ENCODE measurements around the gene ISL2.

ISL2 gene

DNA sequence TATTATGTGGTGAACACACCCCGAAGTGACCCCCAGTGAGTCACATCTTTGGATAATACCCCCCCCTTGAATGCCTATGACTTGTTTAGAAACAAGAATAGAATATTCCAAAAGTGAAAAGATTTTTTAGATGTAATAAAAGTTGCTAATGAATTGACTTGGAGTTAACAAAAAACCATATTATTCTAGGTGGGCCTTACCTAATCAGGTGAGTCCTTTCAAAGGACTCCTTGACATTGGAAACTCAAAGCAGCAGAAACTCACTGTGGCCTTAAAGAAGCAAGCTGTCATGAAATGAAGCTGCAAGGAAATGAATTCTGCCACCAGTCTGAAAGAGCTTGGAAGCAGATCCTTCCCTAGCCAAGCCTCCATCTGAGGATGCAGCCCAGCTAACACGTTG lies 10.9 kb upstream of the ISL2 start:
- Histone ChIP-seq H3K27me3 (no peaks in the 10 kb centered on the region), H3K36me3 (no peaks in the 10 kb centered on the region), H3K27ac (no peak overlapping the region), H4K20me1 (no peaks in the 10 kb centered on the region), H3K4me3 (no peak overlapping the region), H3K4me2 (no peak overlapping the region), H3K9ac (no peak overlapping the region), H3K4me1 (peaks cover 14% of the 10 kb centered on the region), H3K9me3 (no peaks in the 10 kb centered on the region)
- TF ChIP-seq Cebpa-rat (IDR thresholded peaks at IDR 0.05): no peak

DNA sequence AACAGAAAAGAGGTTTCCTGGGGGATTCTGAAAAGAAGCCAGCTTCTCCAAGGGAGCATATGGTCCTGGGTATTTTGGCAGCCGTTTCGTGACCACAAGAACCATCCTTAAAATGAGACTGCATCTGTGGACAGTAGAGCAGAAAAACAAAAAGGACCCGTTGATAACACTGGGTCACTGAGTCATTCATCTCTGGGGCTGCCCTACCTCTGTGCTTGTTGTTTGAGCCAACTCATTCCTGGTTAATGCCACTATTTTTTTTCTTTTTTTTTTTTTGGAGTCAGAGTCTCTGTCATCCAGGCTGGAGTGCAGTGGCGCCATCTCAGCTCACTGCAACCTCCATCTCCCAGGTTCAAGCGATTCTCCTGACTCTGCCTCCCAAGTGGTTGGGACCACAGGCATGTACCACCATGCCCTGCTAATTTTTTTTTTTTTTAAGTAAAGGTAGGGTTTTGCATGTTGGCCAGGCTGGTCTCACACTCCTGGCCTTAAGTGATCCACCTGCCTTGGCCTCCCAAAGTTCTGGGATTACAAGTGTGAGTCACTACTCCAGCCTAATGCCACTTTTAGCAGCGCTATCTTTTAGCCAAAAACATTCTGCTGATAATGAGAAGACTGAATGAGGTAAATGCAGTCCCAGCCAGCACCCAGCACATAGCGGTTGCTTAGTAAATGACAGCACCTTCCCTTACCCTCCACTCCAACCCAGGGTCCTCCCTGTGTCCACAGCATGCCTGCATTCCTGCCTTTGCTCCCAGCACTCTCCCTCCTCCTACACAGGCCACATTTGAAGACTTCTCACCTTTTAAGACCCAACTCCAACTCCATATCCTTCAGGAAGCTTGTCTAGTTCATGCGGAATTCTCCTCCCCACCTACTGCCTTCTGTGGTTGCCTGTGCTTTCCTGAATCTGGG lies 9.1 kb upstream of the ISL2 start:
- Histone ChIP-seq H3K9ac (no peak overlapping the region), H3K27me3 (no peaks in the 10 kb centered on the region), H3K36me3 (no peaks in the 10 kb centered on the region), H3K4me3 (no peak overlapping the region), H4K20me1 (no peaks in the 10 kb centered on the region), H3K4me2 (no peak overlapping the region), H3K4me1 (peaks cover 13% of the 10 kb centered on the region), H3K9me3 (no peaks in the 10 kb centered on the region), H3K27ac (no peak overlapping the region)
- TF ChIP-seq Cebpa-rat (IDR thresholded peaks at IDR 0.05): no peak

DNA sequence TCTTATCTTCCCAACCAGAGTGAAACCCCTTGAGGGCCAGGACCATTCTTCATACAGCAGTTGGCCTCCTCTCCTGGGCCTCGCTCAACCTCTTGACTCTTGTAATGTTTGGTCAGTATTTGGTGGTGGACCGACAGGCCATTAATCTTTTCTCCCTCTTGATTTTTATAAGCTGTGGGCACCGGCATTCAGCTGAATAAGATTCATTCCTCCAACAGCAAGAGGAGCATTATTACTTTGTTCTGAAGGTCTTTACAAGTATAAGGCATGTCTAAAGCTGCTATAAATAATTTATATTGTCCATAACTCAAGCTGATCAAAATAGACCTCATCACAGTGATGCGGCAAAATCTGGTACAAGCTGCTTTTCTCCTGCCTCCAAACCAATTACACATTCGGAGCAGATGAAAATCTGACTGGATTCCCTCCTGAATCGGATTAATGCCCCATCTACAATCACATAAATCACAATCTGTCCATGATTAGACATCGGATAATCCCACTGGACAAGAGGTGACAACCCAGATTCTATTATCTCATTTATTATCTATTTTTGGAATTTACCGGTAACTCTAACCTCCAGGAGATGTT lies 8.4 kb upstream of the ISL2 start:
- no peak for TF ChIP-seq Cebpa-rat (IDR thresholded peaks at IDR 0.05)
- Histone ChIP-seq H4K20me1 (no peaks in the 10 kb centered on the region), H3K36me3 (no peaks in the 10 kb centered on the region), H3K27me3 (no peaks in the 10 kb centered on the region), H3K9ac (no peak overlapping the region), H3K4me2 (no peak overlapping the region), H3K4me1 (peaks cover 6% of the 10 kb centered on the region), H3K9me3 (no peaks in the 10 kb centered on the region), H3K27ac (no peak overlapping the region), H3K4me3 (no peak overlapping the region)

DNA sequence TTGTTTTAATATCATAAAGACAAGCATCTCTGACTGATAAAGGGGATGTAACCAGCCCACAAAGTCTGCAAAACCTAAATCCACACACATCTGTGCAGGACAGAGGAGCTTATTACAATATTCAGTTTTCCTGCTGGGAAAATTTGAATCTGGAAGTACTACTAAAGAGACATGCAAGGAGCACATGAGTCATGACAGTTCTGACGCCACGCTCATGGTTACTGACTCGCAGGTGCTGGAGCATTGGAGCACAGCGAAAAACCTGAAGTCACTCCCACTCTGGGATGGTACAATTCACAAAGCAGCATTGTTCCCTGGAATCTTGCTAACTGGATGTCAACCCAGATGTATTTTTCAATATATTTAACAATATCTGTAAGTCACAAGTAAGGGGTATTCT lies 7.6 kb upstream of the ISL2 start:
- Histone ChIP-seq H3K4me2 (no peak overlapping the region), H3K4me3 (no peak overlapping the region), H3K9ac (no peak overlapping the region), H3K36me3 (no peaks in the 10 kb centered on the region), H3K27me3 (no peaks in the 10 kb centered on the region), H3K9me3 (no peaks in the 10 kb centered on the region), H3K4me1 (no peaks in the 10 kb centered on the region), H4K20me1 (no peaks in the 10 kb centered on the region), H3K27ac (no peak overlapping the region)
- TF ChIP-seq Cebpa-rat (IDR thresholded peaks at IDR 0.05): no peak

DNA sequence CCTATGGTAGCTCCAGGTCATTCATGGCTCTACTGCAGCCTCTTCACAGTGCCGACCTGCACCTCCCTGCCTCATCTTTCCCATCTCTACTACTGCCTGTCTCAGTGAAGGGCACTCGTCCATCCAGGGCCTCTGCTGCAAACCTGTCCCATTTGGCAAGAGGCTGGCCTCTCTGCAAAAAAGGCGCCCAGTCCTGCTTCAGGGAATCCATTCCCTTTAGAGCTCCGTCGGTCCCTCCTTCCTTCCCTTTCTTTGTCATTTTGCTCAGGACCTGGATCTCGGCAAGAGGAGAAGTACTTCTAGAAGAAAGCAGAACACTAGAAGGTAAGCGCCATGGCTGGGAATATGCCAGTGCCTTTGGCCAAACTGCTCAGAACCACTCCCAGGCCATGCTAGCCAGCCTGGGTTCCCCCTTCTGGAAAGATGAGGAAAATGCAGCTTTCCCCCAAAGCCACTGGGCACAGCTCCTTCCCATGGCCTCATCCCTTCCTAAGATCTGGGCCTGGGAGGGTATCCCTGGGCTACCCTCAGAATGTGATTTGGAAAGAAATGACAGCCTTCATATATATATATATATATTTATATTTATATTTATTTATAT lies 6.4 kb upstream of the ISL2 start:
- no peaks in the 10 kb centered on the region; the same call in 1 of the 2 replicates for H4K20me1 ChIP-seq
- peaks cover 5% of the 10 kb centered on the region; the same call in 1 of the 2 replicates for H3K9me3 ChIP-seq
- no peak overlapping the region for H3K4me3 ChIP-seq
- no peak for TF ChIP-seq Cebpa-rat (IDR thresholded peaks at IDR 0.05)
- no peak overlapping the region for H3K9ac ChIP-seq
- H3K27me3 ChIP-seq: peaks cover 9% of the 10 kb centered on the region
- H3K4me2 ChIP-seq: no peak overlapping the region
- no peaks in the 10 kb centered on the region for H3K4me1 ChIP-seq
- no peaks in the 10 kb centered on the region for H3K36me3 ChIP-seq
- no peak overlapping the region for H3K27ac ChIP-seq

DNA sequence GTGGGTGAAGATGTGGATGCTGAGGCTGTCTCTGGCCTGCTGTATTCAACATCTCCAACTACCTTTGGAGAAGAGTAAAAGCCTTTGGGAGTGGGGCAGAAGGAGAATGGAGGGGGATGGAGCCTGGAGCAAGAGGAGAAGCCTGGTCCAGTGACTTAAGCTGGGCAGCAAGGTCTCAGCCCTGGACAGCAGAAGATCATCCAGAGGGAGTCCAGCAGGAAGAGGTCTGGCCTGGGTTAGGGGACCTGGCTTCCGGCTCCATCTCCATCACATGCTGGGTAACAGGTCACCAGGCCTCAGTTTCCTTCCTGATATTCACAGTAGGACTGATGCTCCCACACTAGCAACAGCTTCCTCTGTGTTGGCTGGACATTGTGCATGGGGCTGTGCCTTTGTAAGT lies 3.8 kb upstream of the ISL2 start:
- no peak for TF ChIP-seq Cebpa-rat (IDR thresholded peaks at IDR 0.05)
- Histone ChIP-seq H3K4me2 (no peak overlapping the region), H3K27me3 (peaks cover 35% of the 10 kb centered on the region), H3K9me3 (peaks cover 9% of the 10 kb centered on the region; the same call in 1 of the 2 replicates), H3K36me3 (no peaks in the 10 kb centered on the region), H3K27ac (no peak overlapping the region), H3K9ac (no peak overlapping the region), H4K20me1 (peaks cover 14% of the 10 kb centered on the region), H3K4me3 (no peak overlapping the region), H3K4me1 (no peaks in the 10 kb centered on the region)

DNA sequence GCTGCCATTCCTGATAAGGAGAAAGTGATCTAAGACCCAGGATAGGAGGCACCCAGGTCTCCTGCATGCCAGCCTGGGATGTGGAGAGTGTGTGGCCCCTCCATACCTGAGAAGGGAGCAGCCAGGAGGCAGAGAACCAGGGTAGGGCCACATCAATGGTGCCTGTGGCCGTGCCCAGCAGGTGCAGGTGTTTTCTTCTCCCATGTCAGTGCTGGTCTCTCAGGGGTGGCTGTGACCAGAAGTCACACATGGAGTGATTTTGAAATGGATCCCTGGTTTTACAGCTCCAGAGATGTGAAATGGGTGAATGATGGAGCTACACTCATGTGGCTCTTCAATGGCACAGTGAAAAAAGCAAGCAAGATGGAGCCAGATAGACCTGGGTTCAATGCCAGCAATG lies 3.3 kb upstream of the ISL2 start:
- Histone ChIP-seq H3K27ac (no peak overlapping the region), H3K36me3 (no peaks in the 10 kb centered on the region), H3K9me3 (peaks cover 9% of the 10 kb centered on the region; the same call in 1 of the 2 replicates), H3K9ac (no peak overlapping the region), H4K20me1 (peaks cover 19% of the 10 kb centered on the region), H3K4me3 (no peak overlapping the region), H3K27me3 (peaks cover 41% of the 10 kb centered on the region), H3K4me1 (no peaks in the 10 kb centered on the region), H3K4me2 (no peak overlapping the region)
- no peak for TF ChIP-seq Cebpa-rat (IDR thresholded peaks at IDR 0.05)

DNA sequence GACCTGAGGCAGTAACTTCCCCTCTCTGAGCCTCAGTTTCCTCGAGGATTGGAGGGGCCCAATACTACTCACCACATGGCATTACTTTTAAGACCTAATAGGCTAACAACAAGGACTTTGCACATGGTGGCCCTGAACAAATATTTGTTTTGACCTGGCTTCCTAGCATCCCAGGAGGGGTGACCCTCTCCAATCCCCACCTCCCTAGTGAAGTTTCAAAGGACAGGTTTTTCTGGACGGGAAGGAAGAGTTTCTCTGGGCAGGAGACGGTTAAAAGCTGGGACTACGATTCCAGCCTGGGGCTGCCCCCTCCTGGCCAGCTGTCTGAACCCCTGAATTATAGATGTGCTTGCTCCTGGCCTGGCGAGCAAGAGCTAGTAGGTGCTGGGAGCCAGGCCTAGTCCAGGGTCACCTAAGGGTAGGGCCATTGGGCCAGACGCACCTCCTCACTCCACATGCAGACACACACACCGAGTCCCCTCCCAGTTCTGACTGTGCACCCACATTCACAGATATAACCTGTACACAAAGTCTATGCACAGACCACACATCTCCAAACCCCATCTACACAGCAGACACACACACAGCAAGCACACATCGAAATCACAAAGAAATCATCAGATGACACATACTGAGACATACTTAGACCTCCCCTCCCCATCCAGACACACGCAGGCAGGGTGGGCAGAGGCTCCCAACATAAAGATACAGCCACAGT lies 2.7 kb upstream of the ISL2 start:
- H3K27ac ChIP-seq: no peak overlapping the region
- H3K4me2 ChIP-seq: no peak overlapping the region
- no peak overlapping the region for H3K4me3 ChIP-seq
- H3K4me1 ChIP-seq: no peaks in the 10 kb centered on the region
- TF ChIP-seq Cebpa-rat (IDR thresholded peaks at IDR 0.05): no peak
- H3K9ac ChIP-seq: no peak overlapping the region
- H3K27me3 ChIP-seq: peaks cover 46% of the 10 kb centered on the region
- H3K36me3 ChIP-seq: no peaks in the 10 kb centered on the region
- peaks cover 9% of the 10 kb centered on the region; the same call in 1 of the 2 replicates for H3K9me3 ChIP-seq
- peaks cover 25% of the 10 kb centered on the region for H4K20me1 ChIP-seq

DNA sequence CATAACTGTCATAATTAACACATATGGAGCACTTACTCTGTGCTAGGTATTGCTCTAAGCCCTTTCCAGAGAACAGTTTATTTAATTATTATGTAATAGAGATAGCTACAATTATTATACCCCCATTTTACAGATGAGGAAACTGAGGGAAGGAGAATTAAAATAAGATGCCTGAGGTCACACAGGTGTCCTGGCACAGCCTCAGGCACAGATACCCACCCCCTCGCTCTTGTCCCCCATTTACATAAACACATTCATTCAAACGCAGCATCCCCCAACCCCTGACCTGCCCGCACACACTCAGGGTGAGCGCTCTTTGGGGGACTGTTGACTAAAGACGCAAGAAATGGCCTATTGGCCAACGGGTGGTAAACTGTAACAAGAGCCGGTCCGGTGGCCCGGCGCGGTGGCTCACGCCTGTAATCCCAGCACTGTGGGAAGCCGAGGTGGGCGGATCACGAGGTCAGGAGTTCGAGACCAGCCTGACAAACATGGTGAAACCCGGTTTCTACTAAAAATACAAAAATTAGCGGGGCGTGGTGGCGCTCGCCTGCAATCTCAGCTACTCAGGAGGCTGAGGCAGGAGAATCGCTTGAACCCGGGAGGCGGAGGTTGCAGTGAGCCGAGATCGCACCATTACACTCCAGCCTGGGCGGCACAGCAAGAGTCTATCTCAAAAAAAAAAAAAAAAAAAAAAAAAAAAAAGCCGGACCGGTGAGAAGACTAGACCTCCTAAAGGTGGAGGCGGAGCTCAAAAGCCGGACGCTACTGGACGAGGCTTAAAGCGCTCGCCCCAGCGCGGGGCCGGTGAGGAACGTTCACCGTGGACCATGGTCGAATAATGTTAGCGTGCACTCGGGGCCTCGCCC lies 1.9 kb upstream of the ISL2 start:
- TF ChIP-seq Cebpa-rat (IDR thresholded peaks at IDR 0.05): no peak
- Histone ChIP-seq H3K4me1 (peaks cover 4% of the 10 kb centered on the region; the same call in 1 of the 2 replicates), H3K9me3 (peaks cover 9% of the 10 kb centered on the region; the same call in 1 of the 2 replicates), H4K20me1 (peaks cover 33% of the 10 kb centered on the region), H3K27ac (no peak overlapping the region), H3K9ac (no peak overlapping the region), H3K4me3 (no peak overlapping the region), H3K27me3 (peaks cover 54% of the 10 kb centered on the region), H3K36me3 (no peaks in the 10 kb centered on the region), H3K4me2 (no peak overlapping the region)
